Spleen (tissue), 11 donors: ENCODE data around the gene NAALADL2. TPM values are rescaled to one million over a fixed set of nuclear protein-coding genes. Genes with fewer than 3 reads are reported as not detected.

Experiments
- DNase-seq: peaks from one replicate; pipeline ENCODE4 v3.0.0-alpha.2; 2020
- H3K27ac ChIP-seq, 8 donors: fragments of 200-600 bp; sonication (generic) in 7 of 8; 1 replicate in 4 of 8; 2 replicates in 4 of 8; pipeline versions ENCODE4 v1.5.0 to v1.8.0; 2016 to 2021; ENCODE audit warnings: inconsistent platforms in 4 of 8, mild to moderate bottlenecking in 4 of 8, moderate library complexity in 1 of 8
- H3K27me3 ChIP-seq, 7 donors: fragments of 200-600 bp; sonication (generic) in 6 of 7; replicated peaks in 1 of 7; 1 replicate in 4 of 7; 2 replicates in 3 of 7; pipeline versions ENCODE4 v1.5.0 to v1.8.0; 2016 to 2021; ENCODE audit warnings: inconsistent platforms in 3 of 7, mild to moderate bottlenecking in 1 of 7
- H3K36me3 ChIP-seq, 6 donors: fragments of 200-600 bp; sonication (generic) in 5 of 6; 1 replicate in 4 of 6; 2 replicates in 2 of 6; pipeline versions ENCODE4 v1.5.0 to v1.8.0; 2016 to 2021; ENCODE audit warnings: inconsistent platforms in 2 of 6
- H3K4me1 ChIP-seq, 6 donors: fragments of 200-600 bp; sonication (generic) in 5 of 6; 1 replicate in 3 of 6; 2 replicates in 3 of 6; pipeline versions ENCODE4 v1.5.0 to v1.8.0; 2016 to 2021; ENCODE audit warnings: inconsistent platforms in 3 of 6
- H3K4me3 ChIP-seq, 8 donors: fragments of 200-600 bp; sonication (generic) in 7 of 8; 1 replicate in 4 of 8; 2 replicates in 4 of 8; pipeline versions ENCODE4 v1.5.0 to v1.8.0; 2016 to 2021; ENCODE audit warnings: inconsistent platforms in 4 of 8, mild to moderate bottlenecking in 4 of 8, moderate library complexity in 2 of 8
- H3K9me3 ChIP-seq, 8 donors: fragments of 200-600 bp; sonication (generic) in 7 of 8; 1 replicate in 4 of 8; 2 replicates in 4 of 8; pipeline versions ENCODE4 v1.5.0 to v1.8.0; 2016 to 2021; ENCODE audit warnings: inconsistent platforms in 4 of 8
- POLR2A ChIP-seq, 3 donors: fragments of 450-650 bp; IDR thresholded peaks; one replicate each; pipeline ENCODE4 v1.5.1; 2017; ENCODE audit warnings: antibody characterized with exemption in 3 of 3, mild to moderate bottlenecking in 1 of 3
- POLR2AphosphoS5 ChIP-seq, 3 donors: sonication (generic); formaldehyde crosslinking; IDR thresholded peaks; one replicate each; pipeline ENCODE4 v1.5.1; 2017; ENCODE audit warnings: antibody characterized with exemption in 3 of 3
- WGBS, 5 donors: extraction: QIAGEN DNeasy Blood & Tissue Kit in 3 of 5; methylation state at CpG; one replicate each; pipeline versions ENCODE4 v1.1.5 to v1.1.7; 2013 to 2018; 5-methylcytosine and 5-hydroxymethylcytosine counted together
- intact Hi-C: fragments of 100-400 bp; cut with DNase I; formaldehyde crosslinking; loops from one replicate; pipeline ENCODE4 v1.15.0; 2023; ENCODE audit warnings: low total_unique reads
- polyA plus RNA-seq, 3 donors: library from polyadenylated mRNA; stranded (reverse); fragments of 200-250 nt; gene quantifications; one replicate each; pipeline ENCODE4 v1.2.1, GENCODE V29; 2013
- total RNA-seq, 7 donors: library from RNA; depleted of rRNA in 3 of 7; stranded (reverse); fragments of >200 nt in 3 of 7; fragmentation: NEBNext Ultra II Directional in 4 of 7; extraction: Animal tissue kit (Norgen Biotek cat#: 25700) in 4 of 7; gene quantifications; one replicate each; pipeline versions ENCODE4 v1.1.0 to v1.2.1, GENCODE V29; 2016 to 2021
- TF ChIP-seq, protein P1 (sequence below), 11 experiments: fragments of 200-600 bp in 7 of 11; fragments of 450-650 bp in 4 of 11; sonication (generic) in 4 of 11; IDR thresholded peaks in 8 of 11; conservative IDR thresholded peaks in 3 of 11; 1 replicate in 7 of 11; 2 replicates in 4 of 11; pipeline versions ENCODE4 v1.4.0 to v1.8.0; 2016 to 2021; ENCODE audit warnings: antibody characterized with exemption in 11 of 11, inconsistent platforms in 4 of 11, mild to moderate bottlenecking in 1 of 11
- donor health status: healthy with polysubstance abuse.
- donor health status: DM: no; HTN: no; CAD: no; lungs with moderate emphysema.
- donor health status: DM: no; HTN: no; CAD: no.
- donor health status: Bipolar disorder and iron deficiency.
- donor health status: healthy.
- donor health status: DM: no; HTN: no; CAD: no.
- donor health status: DM: yes; HTN: yes; CAD: no.

Gene NAALADL2
- total and polyA plus RNA-seq, 10 donors = 0.09 to 14.4 (median 6.4) TPM

DNA sequence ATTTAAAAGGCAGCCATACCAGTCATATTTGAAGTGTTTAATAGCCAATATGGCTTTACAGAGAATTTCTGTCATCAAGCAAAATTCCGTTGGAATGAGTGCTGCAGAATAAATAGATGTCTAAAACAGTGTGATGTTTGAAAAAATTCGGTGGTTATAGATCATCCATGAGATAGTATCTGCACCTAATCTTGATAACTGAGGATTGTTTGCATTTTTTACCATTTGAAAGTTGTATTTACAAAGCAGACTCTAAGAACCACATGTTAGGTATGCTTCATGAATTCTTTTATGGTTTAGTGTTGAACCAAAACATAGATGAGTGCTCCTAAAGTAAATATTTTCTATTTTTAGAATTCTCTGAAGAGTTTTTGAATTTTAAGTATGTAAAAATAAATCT is 476.1 kb downstream of the NAALADL2 start:
- 54 to 77% (median 69%) methylated on average over 2 of the region's 2 CpGs for WGBS, 5 donors
- H3K9me3 ChIP-seq = no peaks in the 10 kb centered on the region
- no peaks in the 10 kb centered on the region for H3K4me1 ChIP-seq
- TF ChIP-seq, protein P1, sequence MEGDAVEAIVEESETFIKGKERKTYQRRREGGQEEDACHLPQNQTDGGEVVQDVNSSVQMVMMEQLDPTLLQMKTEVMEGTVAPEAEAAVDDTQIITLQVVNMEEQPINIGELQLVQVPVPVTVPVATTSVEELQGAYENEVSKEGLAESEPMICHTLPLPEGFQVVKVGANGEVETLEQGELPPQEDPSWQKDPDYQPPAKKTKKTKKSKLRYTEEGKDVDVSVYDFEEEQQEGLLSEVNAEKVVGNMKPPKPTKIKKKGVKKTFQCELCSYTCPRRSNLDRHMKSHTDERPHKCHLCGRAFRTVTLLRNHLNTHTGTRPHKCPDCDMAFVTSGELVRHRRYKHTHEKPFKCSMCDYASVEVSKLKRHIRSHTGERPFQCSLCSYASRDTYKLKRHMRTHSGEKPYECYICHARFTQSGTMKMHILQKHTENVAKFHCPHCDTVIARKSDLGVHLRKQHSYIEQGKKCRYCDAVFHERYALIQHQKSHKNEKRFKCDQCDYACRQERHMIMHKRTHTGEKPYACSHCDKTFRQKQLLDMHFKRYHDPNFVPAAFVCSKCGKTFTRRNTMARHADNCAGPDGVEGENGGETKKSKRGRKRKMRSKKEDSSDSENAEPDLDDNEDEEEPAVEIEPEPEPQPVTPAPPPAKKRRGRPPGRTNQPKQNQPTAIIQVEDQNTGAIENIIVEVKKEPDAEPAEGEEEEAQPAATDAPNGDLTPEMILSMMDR (IDR thresholded peaks at IDR 0.05 in 8 of 11, conservative IDR thresholded peaks at IDR 0.05 in 3 of 11) = no peak
- TF ChIP-seq POLR2A (IDR thresholded peaks at IDR 0.05) (no peak), POLR2AphosphoS5 (IDR thresholded peaks at IDR 0.05) (no peak)
- intact Hi-C loops = no loop called here
- H3K4me3 ChIP-seq = no peak overlapping the region
- no peaks in the 10 kb centered on the region for H3K36me3 ChIP-seq
- no peak for DNase-seq
- H3K27ac ChIP-seq = no peak overlapping the region
- H3K27me3 ChIP-seq = no peaks in the 10 kb centered on the region

DNA sequence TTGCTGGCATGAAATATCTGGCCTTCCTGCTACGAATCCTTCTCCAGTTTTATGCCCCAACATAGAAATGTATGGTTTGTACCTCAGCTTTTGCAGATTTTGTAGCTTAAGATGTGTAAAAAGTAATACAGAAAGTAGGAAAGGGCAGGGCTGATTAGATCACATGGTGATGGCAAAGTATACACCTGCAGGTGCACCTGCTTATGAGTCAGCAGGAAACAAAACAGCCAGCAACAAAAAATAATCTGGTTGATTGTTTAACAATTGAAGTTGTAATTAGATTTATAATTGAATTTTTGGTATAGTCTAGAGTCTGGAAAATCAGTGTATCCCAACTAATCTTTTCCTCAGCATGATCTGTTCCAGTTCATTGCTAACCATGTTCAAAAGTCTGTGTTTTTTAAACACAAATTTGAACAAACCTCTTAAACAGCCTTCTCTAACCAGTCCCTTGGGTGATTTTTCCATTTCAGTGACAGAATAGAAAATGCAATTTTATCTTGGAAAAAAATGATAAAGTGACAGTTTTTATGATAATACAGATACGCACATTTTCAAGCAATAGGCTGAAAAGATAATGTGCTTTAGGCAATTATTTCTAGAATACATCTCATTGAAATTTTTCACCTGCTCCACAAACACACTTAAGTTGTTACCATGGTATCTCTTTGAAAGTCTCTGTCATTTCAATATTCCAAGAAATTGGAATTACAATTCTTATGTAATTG is 477.4 kb downstream of the NAALADL2 start:
- intact Hi-C loops = no loop called here
- DNase-seq = no peak
- Histone ChIP-seq H3K9me3 (no peaks in the 10 kb centered on the region), H3K27me3 (no peaks in the 10 kb centered on the region), H3K27ac (no peak overlapping the region), H3K36me3 (no peaks in the 10 kb centered on the region), H3K4me3 (no peak overlapping the region), H3K4me1 (no peaks in the 10 kb centered on the region)
- TF ChIP-seq, protein P1 (IDR thresholded peaks at IDR 0.05 in 8 of 11, conservative IDR thresholded peaks at IDR 0.05 in 3 of 11) = no peak
- TF ChIP-seq POLR2AphosphoS5 (IDR thresholded peaks at IDR 0.05) (no peak), POLR2A (IDR thresholded peaks at IDR 0.05) (no peak)
- 82 to 85% (median 85%) methylated on average over 2 of the region's 2 CpGs for WGBS, 5 donors

DNA sequence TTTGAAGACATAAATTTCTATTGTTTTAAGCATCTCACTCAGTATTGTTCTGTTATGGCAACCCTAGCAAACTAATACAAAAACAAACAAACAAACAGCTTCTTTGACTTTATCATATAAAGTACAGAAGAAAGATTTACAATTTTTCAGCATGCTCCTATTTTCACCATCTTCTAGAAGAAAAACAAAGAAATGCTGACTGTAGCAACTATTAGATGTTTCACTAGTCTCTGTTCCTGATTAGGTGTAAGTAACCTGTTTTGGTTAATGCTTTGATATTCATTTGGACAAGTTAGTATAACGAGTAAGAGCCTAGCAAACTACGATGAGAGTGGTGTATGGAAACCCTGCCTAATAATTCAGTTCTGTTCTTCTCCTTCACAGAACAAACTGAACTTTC is 478.5 kb downstream of the NAALADL2 start:
- no peak overlapping the region for H3K27ac ChIP-seq
- no peaks in the 10 kb centered on the region for H3K36me3 ChIP-seq
- H3K9me3 ChIP-seq = no peaks in the 10 kb centered on the region
- 78 to 92% (median 89%) methylated on average over 2 of the region's 2 CpGs for WGBS, 5 donors
- TF ChIP-seq, protein P1 (IDR thresholded peaks at IDR 0.05 in 8 of 11, conservative IDR thresholded peaks at IDR 0.05 in 3 of 11) = no peak
- TF ChIP-seq POLR2AphosphoS5 (IDR thresholded peaks at IDR 0.05) = no peak
- no peak for TF ChIP-seq POLR2A (IDR thresholded peaks at IDR 0.05)
- no peaks in the 10 kb centered on the region for H3K4me1 ChIP-seq
- no peak overlapping the region for H3K4me3 ChIP-seq
- no peaks in the 10 kb centered on the region for H3K27me3 ChIP-seq
- no peak for DNase-seq
- intact Hi-C loops = no loop called here

DNA sequence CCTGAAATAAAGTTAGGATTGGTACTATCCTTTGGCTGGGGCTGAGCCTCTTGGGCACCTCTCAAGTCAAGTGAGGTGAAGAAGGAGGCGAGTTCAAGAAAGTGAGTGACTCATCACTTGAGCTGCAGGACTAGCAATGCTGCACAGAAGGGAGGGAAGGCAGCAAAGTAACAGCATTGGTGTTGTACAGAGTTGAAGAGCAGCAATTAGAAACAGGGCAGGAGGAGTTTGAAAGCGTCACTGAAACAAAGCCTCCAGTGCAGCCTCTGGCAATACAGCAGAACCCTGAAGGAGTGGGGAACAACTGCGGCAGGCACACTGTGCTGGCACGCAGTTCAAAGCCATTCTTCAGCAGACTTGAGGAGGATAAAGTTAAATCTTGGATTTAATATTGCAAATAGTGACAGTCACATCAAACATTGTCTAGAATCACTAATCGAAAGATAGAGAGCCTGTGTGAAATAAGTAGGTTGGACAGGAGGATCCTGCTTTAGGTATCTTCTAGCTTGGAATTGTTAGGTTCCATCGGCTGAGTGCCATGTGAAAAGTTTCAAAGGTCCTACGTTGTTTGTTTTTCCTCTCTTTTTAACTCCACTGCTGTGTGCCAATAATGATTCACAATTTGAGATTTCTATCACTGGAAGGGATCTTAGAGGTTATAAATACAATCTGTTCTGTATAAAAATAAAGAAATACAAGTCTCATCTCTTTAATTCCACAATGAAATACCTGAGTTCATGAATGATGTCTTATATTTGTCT is 479.8 kb downstream of the NAALADL2 start:
- Histone ChIP-seq H3K27me3 (no peaks in the 10 kb centered on the region), H3K9me3 (no peaks in the 10 kb centered on the region), H3K36me3 (no peaks in the 10 kb centered on the region), H3K4me1 (no peaks in the 10 kb centered on the region), H3K27ac (no peak overlapping the region), H3K4me3 (no peak overlapping the region)
- intact Hi-C loops = no loop called here
- TF ChIP-seq, protein P1 (IDR thresholded peaks at IDR 0.05 in 8 of 11, conservative IDR thresholded peaks at IDR 0.05 in 3 of 11) = no peak
- TF ChIP-seq POLR2A (IDR thresholded peaks at IDR 0.05) = no peak
- no peak for TF ChIP-seq POLR2AphosphoS5 (IDR thresholded peaks at IDR 0.05)
- WGBS, 5 donors = 72 to 84% (median 80%) methylated on average over 7 of the region's 7 CpGs
- DNase-seq = no peak
